ENCODE results near the gene FBXO17. TPM values are rescaled to one million over a fixed set of nuclear protein-coding genes. Genes with fewer than 3 reads are reported as not detected.

FBXO17 gene
- total and polyA plus RNA-seq, 2 donors (not counting 3 experiments of a cell fraction or from before 2014, with no cell fraction given) = 21.8 to 23.8 TPM

DNA sequence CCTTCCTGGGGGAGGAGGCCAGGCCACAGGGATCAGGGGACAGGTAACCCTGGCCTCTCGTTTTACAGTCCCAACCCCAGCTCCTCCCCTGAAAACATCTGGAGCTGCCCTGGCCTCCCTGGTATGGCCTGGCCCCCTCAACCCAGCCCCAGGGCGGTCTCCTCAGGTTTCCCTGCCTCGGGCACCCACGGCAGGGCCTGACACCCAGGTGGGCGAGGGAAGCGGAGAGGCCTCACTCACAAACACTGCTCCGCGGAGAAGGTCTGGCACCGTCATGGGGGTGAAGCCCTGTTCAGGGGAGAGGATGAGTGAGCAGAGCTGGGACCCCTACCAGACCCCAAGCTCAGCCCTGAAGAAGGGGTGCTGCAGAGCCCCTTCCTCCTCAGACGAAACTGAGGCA lies 57.0 kb downstream of the FBXO17 start:
- H3K4me1 ChIP-seq (ENCODE audit: control insufficient read depth, extremely low read depth, insufficient read depth, low read length) = no peaks in the 10 kb centered on the region
- H4K20me1 ChIP-seq (replicated peaks; ENCODE audit: control insufficient read depth, extremely low read depth, insufficient read depth, low read length) = no peaks in the 10 kb centered on the region
- H3K79me2 ChIP-seq (ENCODE audit: control insufficient read depth, insufficient read depth, low read length) = no peaks in the 10 kb centered on the region
- no peaks in the 10 kb centered on the region for H3K9me3 ChIP-seq (replicated peaks; ENCODE audit: control insufficient read depth, insufficient read depth, low read length)
- DNase-seq (ENCODE audit: low read depth, low spot score) (no peak), FAIRE-seq (no peak)
- dilution Hi-C loops (cut with MboI; ENCODE audit: extremely low pct_ligation_motif_present, low sequenced_read_pairs) (no loop called here), intact Hi-C loops (cut with micrococcal nuclease) (no loop called here)
- TF ChIP-seq MYC (IDR thresholded peaks at IDR 0.05; ENCODE audit: low read depth, low read length) = no peak
- no peak for TF ChIP-seq JUN (IDR thresholded peaks at IDR 0.05; ENCODE audit: borderline replicate concordance, insufficient read depth, insufficient read length, low read depth)
- TF ChIP-seq, protein P1, sequence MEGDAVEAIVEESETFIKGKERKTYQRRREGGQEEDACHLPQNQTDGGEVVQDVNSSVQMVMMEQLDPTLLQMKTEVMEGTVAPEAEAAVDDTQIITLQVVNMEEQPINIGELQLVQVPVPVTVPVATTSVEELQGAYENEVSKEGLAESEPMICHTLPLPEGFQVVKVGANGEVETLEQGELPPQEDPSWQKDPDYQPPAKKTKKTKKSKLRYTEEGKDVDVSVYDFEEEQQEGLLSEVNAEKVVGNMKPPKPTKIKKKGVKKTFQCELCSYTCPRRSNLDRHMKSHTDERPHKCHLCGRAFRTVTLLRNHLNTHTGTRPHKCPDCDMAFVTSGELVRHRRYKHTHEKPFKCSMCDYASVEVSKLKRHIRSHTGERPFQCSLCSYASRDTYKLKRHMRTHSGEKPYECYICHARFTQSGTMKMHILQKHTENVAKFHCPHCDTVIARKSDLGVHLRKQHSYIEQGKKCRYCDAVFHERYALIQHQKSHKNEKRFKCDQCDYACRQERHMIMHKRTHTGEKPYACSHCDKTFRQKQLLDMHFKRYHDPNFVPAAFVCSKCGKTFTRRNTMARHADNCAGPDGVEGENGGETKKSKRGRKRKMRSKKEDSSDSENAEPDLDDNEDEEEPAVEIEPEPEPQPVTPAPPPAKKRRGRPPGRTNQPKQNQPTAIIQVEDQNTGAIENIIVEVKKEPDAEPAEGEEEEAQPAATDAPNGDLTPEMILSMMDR (IDR thresholded peaks at IDR 0.05; ENCODE audit: extremely low read depth in 1 of 2, insufficient read depth in 1 of 2, low read depth in 1 of 2, low read length in 2 of 2) = no peak
- TF ChIP-seq, protein P2, sequence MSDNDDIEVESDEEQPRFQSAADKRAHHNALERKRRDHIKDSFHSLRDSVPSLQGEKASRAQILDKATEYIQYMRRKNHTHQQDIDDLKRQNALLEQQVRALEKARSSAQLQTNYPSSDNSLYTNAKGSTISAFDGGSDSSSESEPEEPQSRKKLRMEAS (IDR thresholded peaks at IDR 0.05; ENCODE audit: insufficient read depth, insufficient read length) = no peak
- no peak for TF ChIP-seq FOS (IDR thresholded peaks at IDR 0.05; ENCODE audit: borderline replicate concordance, insufficient read depth, low read length)
- no peak for TF ChIP-seq POLR2AphosphoS5 (IDR thresholded peaks at IDR 0.05; ENCODE audit: insufficient read depth, low read depth, low read length)
- no peak for TF ChIP-seq EZH2 (IDR thresholded peaks at IDR 0.05; ENCODE audit: borderline replicate concordance, low read depth, low read length, severe bottlenecking)
- no peak for TF ChIP-seq GATA2 (IDR thresholded peaks at IDR 0.05; ENCODE audit: insufficient read depth, insufficient read length, low read depth, low read length)
- TF ChIP-seq POLR2A (IDR thresholded peaks at IDR 0.05; ENCODE audit: low read depth, low read length) = no peak
- CTCF ChIA-PET = no interaction called here
- H2AFZ ChIP-seq (ENCODE audit: low read depth, low read length) = no peak overlapping the region
- H3K9me1 ChIP-seq (replicated peaks; ENCODE audit: control insufficient read depth, extremely low read depth, insufficient read depth, low read length) = no peaks in the 10 kb centered on the region
- H3K9ac ChIP-seq (replicated peaks; ENCODE audit: extremely low read depth, insufficient read depth, low read length) = no peak overlapping the region
- H3K4me2 ChIP-seq (ENCODE audit: insufficient read depth, low read length) = no peak overlapping the region
- H3K27me3 ChIP-seq (ENCODE audit: control insufficient read depth in 2 of 2, insufficient read depth in 2 of 2, low read length in 2 of 2) = no peaks in the 10 kb centered on the region
- POLR2A ChIA-PET = no interaction called here
- no peak overlapping the region for H3K27ac ChIP-seq (ENCODE audit: insufficient read depth, low read depth, low read length)
- no peaks in the 10 kb centered on the region for H3K36me3 ChIP-seq (ENCODE audit: control insufficient read depth in 2 of 2, extremely low read depth in 1 of 2, insufficient read depth in 2 of 2, low read length in 2 of 2)
- no TSS peak for BruUV-seq (replicated peaks)
- no peak overlapping the region for H3K4me3 ChIP-seq (replicated peaks in 1 of 3; ENCODE audit: insufficient read depth in 1 of 3, low read depth in 1 of 3, low read length in 3 of 3)

All from endothelial cell of umbilical vein (primary cell).